Bronchial smooth muscle cell (primary cell): ENCODE measurements around the gene SIPA1. TPM values are rescaled to one million over a fixed set of nuclear protein-coding genes. Genes with fewer than 3 reads are reported as not detected.

Experiments
- total RNA-seq: library from RNA; depleted of rRNA; stranded (reverse); fragments of >200 nt; gene quantifications from 2 replicates; pipeline ENCODE4 v1.2.1, GENCODE V29; 2014

SIPA1 gene
- 12.5 and 14.5 TPM in 2 replicates for total RNA-seq

GRCh38 chr11:65637794-65638419, at the start of gene SIPA1:
SIPA1 (plus strand) TSS chr11:65638101; CDS start chr11:65640922, 2,821 bp downstream.

DNA sequence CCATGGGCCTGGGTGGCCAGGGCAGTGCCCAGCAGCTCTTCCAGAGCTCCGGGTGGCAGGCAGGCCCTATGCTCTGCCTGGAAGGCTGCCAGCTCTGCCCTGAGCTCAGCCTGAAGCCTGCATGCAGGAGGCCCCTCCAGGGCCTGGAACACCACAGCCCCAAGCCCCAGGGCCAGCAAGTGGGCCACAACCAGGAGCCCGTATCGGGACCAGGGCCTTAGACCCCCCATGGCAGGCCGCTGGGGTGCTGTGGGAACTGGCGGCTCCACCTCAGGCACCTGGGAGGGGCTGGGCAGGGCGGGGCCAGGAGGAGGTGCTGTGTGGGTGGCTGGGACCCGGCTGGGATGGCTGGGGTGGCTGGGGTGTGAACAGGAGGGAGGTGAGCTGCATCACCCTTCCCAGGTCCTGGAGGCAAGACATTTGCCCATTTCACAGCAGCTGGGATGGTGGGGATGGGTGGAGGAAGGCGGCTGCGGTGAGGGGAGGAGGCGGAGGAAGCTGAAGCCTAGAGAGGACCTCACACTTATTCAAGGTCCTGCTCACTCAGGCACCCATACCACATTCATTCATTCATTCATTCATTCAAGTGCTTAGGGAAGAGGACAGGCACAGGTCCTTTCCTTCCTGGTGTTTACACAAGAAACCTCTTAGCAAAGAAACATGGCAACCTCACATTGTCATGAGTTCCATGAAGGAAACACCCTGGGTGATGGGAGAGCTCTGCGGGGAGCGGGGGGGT, 42.2 kb upstream of the SIPA1 start, which contains the start of gene KCNK7:
KCNK7 (minus strand) TSS at position 258 of the 739 bp plus-strand sequence; CDS start at position 230, 28 bp downstream.

DNA sequence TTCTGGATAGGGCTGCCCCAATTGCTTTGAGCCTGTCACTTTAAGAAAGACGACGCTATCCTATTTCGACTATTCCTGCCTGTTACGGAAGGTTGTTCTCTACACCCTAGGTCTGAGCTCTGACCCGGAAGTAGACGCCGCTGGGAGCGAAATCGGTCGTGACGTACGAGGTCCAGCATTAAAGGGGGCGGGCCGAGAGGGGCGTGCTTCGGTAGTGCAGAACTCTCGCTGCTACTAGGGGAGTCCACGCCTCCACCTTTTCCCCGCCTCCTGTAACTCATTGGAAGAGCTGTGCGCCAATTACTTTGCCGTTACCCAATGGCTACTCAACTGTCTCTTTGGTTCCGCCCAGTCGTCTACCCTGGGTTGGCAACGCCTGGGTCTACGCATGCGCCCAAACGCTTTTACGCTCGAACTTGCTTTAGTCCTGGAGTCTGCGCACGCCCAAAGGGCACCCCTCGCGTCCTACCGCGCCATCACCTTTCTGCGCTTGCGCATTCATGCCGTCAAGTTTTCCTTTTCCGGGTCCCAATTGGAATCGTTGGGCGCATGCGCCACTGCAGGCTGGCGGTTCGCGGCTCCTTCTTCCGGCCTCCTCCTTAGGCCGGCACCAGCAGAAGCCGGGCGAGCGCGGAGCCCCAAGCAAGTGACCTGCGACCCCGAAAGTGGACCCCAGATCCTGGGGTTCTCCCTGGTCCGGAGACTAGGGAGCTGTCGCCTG, 22.5 kb upstream of the SIPA1 start, which contains the start of gene PCNX3:
PCNX3 (plus strand) TSS at position 548 of the 721 bp plus-strand sequence. CDS start 536 bp downstream, outside the sequence.

GRCh38 chr11:65662799-65663638, 25.1 kb downstream of the SIPA1 start, which contains the start of gene RELA:
RELA (minus strand) TSS chr11:65662916; CDS start chr11:65662832, 84 bp downstream.

Other genes starting within 250 kb of the SIPA1 start
- 338 and 347 TPM in 2 replicates for gene NEAT1, start 215.3 kb upstream of the SIPA1 start, total RNA-seq
- gene MALAT1, start 139.1 kb upstream of the SIPA1 start, total RNA-seq = 7,849 and 17,081 TPM in 2 replicates
- gene SCYL1, start 113.0 kb upstream of the SIPA1 start, total RNA-seq = 69.7 and 74.6 TPM in 2 replicates
- 44.6 and 50.3 TPM in 2 replicates for gene LTBP3, start 79.7 kb upstream of the SIPA1 start, total RNA-seq
- 28.4 and 29.9 TPM in 2 replicates for gene ZNRD2, start 67.6 kb upstream of the SIPA1 start, total RNA-seq
- 12.4 and 13.2 TPM in 2 replicates for gene FAM89B, start 65.6 kb upstream of the SIPA1 start, total RNA-seq
- 34.9 and 59.4 TPM in 2 replicates for gene EHBP1L1, start 62.0 kb upstream of the SIPA1 start, total RNA-seq
- gene KCNK7, start 42.3 kb upstream of the SIPA1 start, total RNA-seq = 0.09 and 0.16 TPM in 2 replicates
- gene MAP3K11, start 23.9 kb upstream of the SIPA1 start, total RNA-seq = 15.2 and 17.5 TPM in 2 replicates
- 8.8 and 10.0 TPM in 2 replicates for gene PCNX3, start 22.3 kb upstream of the SIPA1 start, total RNA-seq
- gene RELA, start 24.8 kb downstream of the SIPA1 start, total RNA-seq = 13.4 and 17.4 TPM in 2 replicates
- gene KAT5, start 74.2 kb downstream of the SIPA1 start, total RNA-seq = 39.7 and 64.7 TPM in 2 replicates
- 32.8 and 35.3 TPM in 2 replicates for gene RNASEH2C, start 82.7 kb downstream of the SIPA1 start, total RNA-seq
- 2.6 and 3.3 TPM in 2 replicates for gene AP5B1, start 142.9 kb downstream of the SIPA1 start, total RNA-seq
- gene OVOL1, start 149.0 kb downstream of the SIPA1 start, total RNA-seq = not detected in 2 replicates
- 4.0 and 4.1 TPM in 2 replicates for gene SNX32, start 195.9 kb downstream of the SIPA1 start, total RNA-seq
- gene CFL1, start 220.1 kb downstream of the SIPA1 start, total RNA-seq = 769 and 930 TPM in 2 replicates
- 27.0 and 30.1 TPM in 2 replicates for gene MUS81, start 222.3 kb downstream of the SIPA1 start, total RNA-seq
- 71.1 and 101 TPM in 2 replicates for gene EFEMP2, start 234.7 kb downstream of the SIPA1 start, total RNA-seq
- not detected in 2 replicates for gene CTSW, start 241.7 kb downstream of the SIPA1 start, total RNA-seq